Measurements from ENCODE around the gene XYLT1. TPM values are rescaled to one million over a fixed set of nuclear protein-coding genes. Genes with fewer than 3 reads are reported as not detected.
"Not testable (repeated sequence)": the region's sequence is repeated elsewhere in the genome, so short reads cannot be mapped to it uniquely, and the experiment has no call there.

XYLT1 gene
- total RNA-seq, 3 donors from 2014 or later, result 1.9 to 3.1 (median 2.3) TPM

- Mint-ChIP-seq H3K27me3 (ENCODE audit: low read depth) (no peaks in the 10 kb centered on the region), H3K36me3 (ENCODE audit: insufficient read depth) (peaks cover 5% of the 10 kb centered on the region), H3K4me1 (ENCODE audit: low read depth) (peaks cover 47% of the 10 kb centered on the region), H3K4me3 (no peak overlapping the region), H3K9me3 (no peaks in the 10 kb centered on the region)
- ATAC-seq (no peak), DNase-seq (no peak)
Observed at GRCh38 chr16:17306745-17307144, 164.0 kb downstream of the XYLT1 start.

- not testable (repeated sequence) for H3K27me3 Mint-ChIP-seq (ENCODE audit: low read depth); DNase-seq; H3K9me3 Mint-ChIP-seq; H3K36me3 Mint-ChIP-seq (ENCODE audit: insufficient read depth); ATAC-seq; H3K4me3 Mint-ChIP-seq
- H3K4me1 Mint-ChIP-seq (ENCODE audit: low read depth), result peaks cover 46% of the 10 kb centered on the region
Observed at GRCh38 chr16:17306211-17306610, 164.5 kb downstream of the XYLT1 start.

GRCh38 chr16:17305694-17306093 lies 165.1 kb downstream of the XYLT1 start:
- H3K9me3 Mint-ChIP-seq, result no peaks in the 10 kb centered on the region
- peaks cover 2% of the 10 kb centered on the region for H3K36me3 Mint-ChIP-seq (ENCODE audit: insufficient read depth)

DNA sequence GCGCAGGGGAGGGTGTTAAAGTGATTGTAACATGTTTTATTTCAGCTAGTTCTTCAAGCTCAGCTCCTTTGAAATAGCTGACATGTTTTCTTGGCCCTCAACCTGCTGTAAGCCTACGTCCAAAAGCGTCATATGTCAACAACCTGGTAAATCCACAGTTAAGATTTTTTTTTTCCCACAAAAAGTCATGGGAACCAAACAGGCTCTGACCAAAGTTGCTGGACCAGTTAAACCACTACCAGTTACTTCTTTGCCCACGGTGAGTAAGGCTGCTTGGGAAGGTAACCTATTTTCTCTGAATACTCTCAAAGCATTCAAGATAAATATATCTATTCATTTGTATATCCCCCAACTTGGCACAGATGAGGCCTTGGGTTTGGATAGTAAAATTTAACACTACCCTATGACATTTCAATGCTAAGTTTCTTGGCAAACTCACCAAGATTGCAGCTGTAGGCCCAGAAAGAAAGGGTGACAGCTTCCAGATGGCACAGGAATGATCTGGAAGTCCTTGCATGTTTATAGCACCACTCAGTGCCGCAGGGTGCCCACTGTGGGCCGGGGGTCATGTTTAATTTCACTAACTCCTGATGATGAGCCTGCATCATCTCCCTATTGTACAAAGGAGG lies 166.2 kb downstream of the XYLT1 start:
- DNase-seq (no peak), ATAC-seq (no peak)
- Mint-ChIP-seq H3K4me3 (no peak overlapping the region), H3K9me3 (no peaks in the 10 kb centered on the region), H3K4me1 (ENCODE audit: low read depth) (peaks cover 43% of the 10 kb centered on the region), H3K36me3 (ENCODE audit: insufficient read depth) (peaks cover 2% of the 10 kb centered on the region), H3K27me3 (ENCODE audit: low read depth) (no peaks in the 10 kb centered on the region)

More at GRCh38 chr16:17305694-17306093, 165.1 kb downstream of the XYLT1 start:
- no peaks in the 10 kb centered on the region for H3K27me3 Mint-ChIP-seq (ENCODE audit: low read depth)
- H3K4me3 Mint-ChIP-seq, result peak overlapping the region; percentile 25
- H3K4me1 Mint-ChIP-seq (ENCODE audit: low read depth), result peaks cover 46% of the 10 kb centered on the region
- ATAC-seq (peak; percentile 79 to 92), DNase-seq (peak; percentile 10)

- Mint-ChIP-seq H3K4me3 (no peak overlapping the region), H3K27me3 (ENCODE audit: low read depth) (no peaks in the 10 kb centered on the region), H3K36me3 (ENCODE audit: insufficient read depth) (peaks cover under 1% of the 10 kb centered on the region), H3K9me3 (no peaks in the 10 kb centered on the region), H3K4me1 (ENCODE audit: low read depth) (peaks cover 41% of the 10 kb centered on the region)
- DNase-seq (no peak), ATAC-seq (no peak)
Observed at GRCh38 chr16:17304106-17304490, 166.7 kb downstream of the XYLT1 start.

GRCh38 chr16:17303101-17303500 lies 167.7 kb downstream of the XYLT1 start:
- ATAC-seq (no peak), DNase-seq (no peak)
- Mint-ChIP-seq H3K4me3 (no peak overlapping the region), H3K27me3 (ENCODE audit: low read depth) (no peaks in the 10 kb centered on the region), H3K36me3 (ENCODE audit: insufficient read depth) (no peaks in the 10 kb centered on the region), H3K4me1 (ENCODE audit: low read depth) (peaks cover 40% of the 10 kb centered on the region), H3K9me3 (no peaks in the 10 kb centered on the region)

- H3K9me3 Mint-ChIP-seq, result no peaks in the 10 kb centered on the region
- no peak for DNase-seq
- peaks cover 40% of the 10 kb centered on the region for H3K4me1 Mint-ChIP-seq (ENCODE audit: low read depth)
- no peaks in the 10 kb centered on the region for H3K36me3 Mint-ChIP-seq (ENCODE audit: insufficient read depth)
- no peak overlapping the region for H3K4me3 Mint-ChIP-seq
- ATAC-seq, result no peak
- H3K27me3 Mint-ChIP-seq (ENCODE audit: low read depth), result no peaks in the 10 kb centered on the region
Observed at GRCh38 chr16:17302620-17303019, 168.1 kb downstream of the XYLT1 start.

- H3K4me3 Mint-ChIP-seq, result no peak overlapping the region
- no peak for DNase-seq
- H3K36me3 Mint-ChIP-seq (ENCODE audit: insufficient read depth), result no peaks in the 10 kb centered on the region
- no peaks in the 10 kb centered on the region for H3K27me3 Mint-ChIP-seq (ENCODE audit: low read depth)
- no peak for ATAC-seq
- no peaks in the 10 kb centered on the region for H3K9me3 Mint-ChIP-seq
- H3K4me1 Mint-ChIP-seq (ENCODE audit: low read depth), result peaks cover 38% of the 10 kb centered on the region
Observed at GRCh38 chr16:17302214-17302613, 168.5 kb downstream of the XYLT1 start.

DNA sequence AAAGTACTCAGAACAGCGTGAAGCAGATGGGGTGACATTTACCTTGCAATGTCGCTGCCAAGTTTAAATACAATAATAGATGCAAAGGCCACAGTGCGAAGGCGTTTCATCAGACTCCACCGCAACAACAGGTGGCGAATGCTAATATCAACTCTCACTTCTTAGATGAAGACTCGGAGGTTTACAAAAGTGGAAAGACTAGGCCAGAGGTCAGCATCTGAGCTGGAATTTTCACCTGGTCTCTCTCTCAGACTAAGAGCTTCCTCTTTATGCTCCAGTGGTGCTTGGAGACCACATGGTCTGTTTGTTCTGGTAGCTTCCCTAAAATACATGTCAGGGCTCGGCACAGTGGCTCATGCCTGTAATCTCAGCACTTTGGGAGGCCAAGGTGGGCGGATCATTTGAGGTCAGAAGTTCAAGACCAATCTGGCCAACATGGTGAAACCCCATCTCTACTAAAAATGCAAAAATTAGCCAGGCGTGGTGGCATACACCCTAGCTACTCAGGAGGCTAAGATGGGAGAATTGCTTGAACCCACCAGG lies 169.1 kb downstream of the XYLT1 start:
- no peak overlapping the region for H3K4me3 Mint-ChIP-seq
- no peaks in the 10 kb centered on the region for H3K9me3 Mint-ChIP-seq
- ATAC-seq, result no peak
- no peak for DNase-seq
- peaks cover 36% of the 10 kb centered on the region for H3K4me1 Mint-ChIP-seq (ENCODE audit: low read depth)
- no peaks in the 10 kb centered on the region for H3K36me3 Mint-ChIP-seq (ENCODE audit: insufficient read depth)
- no peaks in the 10 kb centered on the region for H3K27me3 Mint-ChIP-seq (ENCODE audit: low read depth)

DNA sequence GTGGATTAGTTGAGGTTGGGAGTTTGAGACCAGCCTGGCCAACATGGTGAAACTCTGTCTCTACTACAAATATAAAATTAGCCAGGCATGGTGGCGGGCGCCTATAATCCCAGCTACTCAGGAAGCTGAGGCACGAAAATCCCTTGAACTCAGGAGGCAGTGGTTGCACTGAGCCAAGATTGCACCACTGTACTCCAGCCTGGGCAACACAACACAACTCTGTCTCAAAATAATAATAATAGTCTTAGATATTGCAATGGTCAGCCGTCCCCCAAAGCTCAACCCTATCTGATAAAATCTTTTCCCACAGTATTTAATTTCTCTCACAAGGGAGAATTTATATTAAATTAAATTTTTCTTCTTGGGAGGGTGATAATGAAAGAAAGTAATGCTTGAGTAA lies 169.6 kb downstream of the XYLT1 start:
- H3K9me3 Mint-ChIP-seq, result no peaks in the 10 kb centered on the region
- no peak overlapping the region for H3K4me3 Mint-ChIP-seq
- peaks cover 37% of the 10 kb centered on the region for H3K4me1 Mint-ChIP-seq (ENCODE audit: low read depth)
- no peaks in the 10 kb centered on the region for H3K27me3 Mint-ChIP-seq (ENCODE audit: low read depth)
- DNase-seq (no peak), ATAC-seq (no peak)
- H3K36me3 Mint-ChIP-seq (ENCODE audit: insufficient read depth), result no peaks in the 10 kb centered on the region

DNA sequence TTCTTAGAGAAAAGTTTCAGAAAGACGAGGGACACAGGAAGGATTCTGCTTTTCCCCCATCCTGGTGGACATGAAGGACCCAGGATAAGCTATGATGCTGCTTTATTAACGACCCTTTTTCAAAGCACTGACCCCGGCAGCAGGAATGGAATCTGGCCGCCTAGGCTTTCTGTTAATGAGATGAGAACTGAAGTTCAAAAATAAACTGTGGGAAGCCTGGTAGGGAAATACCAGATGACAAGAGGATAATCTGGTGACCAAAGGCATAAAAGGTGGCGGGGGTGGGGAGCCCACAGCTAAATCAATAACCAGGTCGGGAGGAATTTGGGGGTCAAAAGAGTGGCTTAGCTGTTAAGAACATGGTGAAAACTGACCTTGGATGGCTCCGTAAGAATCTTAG lies 171.0 kb downstream of the XYLT1 start:
- Mint-ChIP-seq H3K27me3 (ENCODE audit: low read depth) (no peaks in the 10 kb centered on the region), H3K4me3 (no peak overlapping the region), H3K4me1 (ENCODE audit: low read depth) (peaks cover 31% of the 10 kb centered on the region), H3K9me3 (no peaks in the 10 kb centered on the region), H3K36me3 (ENCODE audit: insufficient read depth) (peaks cover 4% of the 10 kb centered on the region)
- ATAC-seq (no peak), DNase-seq (no peak)

DNA sequence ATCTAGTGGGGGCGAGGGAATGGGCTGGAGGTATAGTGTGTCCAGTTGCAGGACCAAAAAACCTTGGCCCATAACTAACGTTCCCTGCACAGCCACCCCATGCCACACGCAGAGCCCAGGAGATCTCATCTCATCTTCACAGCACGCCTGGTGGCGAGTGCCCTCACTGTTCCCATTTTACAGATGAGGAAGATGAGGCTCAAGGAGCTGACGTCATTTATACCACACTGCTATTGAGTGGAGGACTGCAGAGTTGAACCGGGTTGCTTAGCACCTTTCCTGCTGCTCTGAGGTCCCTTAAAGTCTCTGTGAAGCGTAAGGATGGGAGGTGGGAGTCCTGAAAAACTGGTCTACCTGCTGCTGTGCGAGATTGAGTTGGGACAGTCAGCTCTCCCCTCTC lies 172.5 kb downstream of the XYLT1 start:
- ATAC-seq (no peak), DNase-seq (no peak)
- Mint-ChIP-seq H3K4me1 (ENCODE audit: low read depth) (peaks cover 26% of the 10 kb centered on the region), H3K4me3 (no peak overlapping the region), H3K36me3 (ENCODE audit: insufficient read depth) (peaks cover 4% of the 10 kb centered on the region), H3K27me3 (ENCODE audit: low read depth) (no peaks in the 10 kb centered on the region), H3K9me3 (no peaks in the 10 kb centered on the region)

DNA sequence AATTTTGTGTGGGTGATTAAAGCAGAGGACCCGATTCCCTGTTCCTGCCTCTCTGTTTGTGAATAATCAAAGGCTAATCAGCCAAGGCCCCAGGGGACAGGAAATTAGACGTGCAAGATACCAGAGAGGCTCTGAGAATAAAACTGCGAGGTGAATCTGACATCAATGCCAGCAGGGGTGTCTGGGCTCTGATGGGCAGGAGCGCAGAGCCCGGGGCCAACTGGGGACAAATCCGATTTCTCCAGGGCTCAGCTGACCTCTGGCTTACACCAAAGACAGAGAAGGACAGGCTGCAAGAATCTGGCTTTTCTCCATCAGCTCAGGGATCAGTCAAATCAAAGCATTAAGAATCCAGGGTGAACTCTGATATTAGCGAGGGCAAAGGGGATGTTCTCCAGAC lies 174.3 kb downstream of the XYLT1 start:
- DNase-seq, result no peak
- Mint-ChIP-seq H3K36me3 (ENCODE audit: insufficient read depth) (peaks cover 8% of the 10 kb centered on the region), H3K9me3 (no peaks in the 10 kb centered on the region), H3K27me3 (ENCODE audit: low read depth) (no peaks in the 10 kb centered on the region), H3K4me3 (no peak overlapping the region), H3K4me1 (ENCODE audit: low read depth) (peaks cover 12% of the 10 kb centered on the region)
- ATAC-seq, result no peak

GRCh38 chr16:17295948-17296347 lies 174.8 kb downstream of the XYLT1 start:
- no peaks in the 10 kb centered on the region for H3K27me3 Mint-ChIP-seq (ENCODE audit: low read depth)
- no peak for DNase-seq
- ATAC-seq, result no peak
- peaks cover 8% of the 10 kb centered on the region for H3K36me3 Mint-ChIP-seq (ENCODE audit: insufficient read depth)
- H3K4me3 Mint-ChIP-seq, result no peak overlapping the region
- H3K9me3 Mint-ChIP-seq, result no peaks in the 10 kb centered on the region
- peaks cover 12% of the 10 kb centered on the region for H3K4me1 Mint-ChIP-seq (ENCODE audit: low read depth)

GRCh38 chr16:17294856-17295255 lies 175.9 kb downstream of the XYLT1 start:
- no peaks in the 10 kb centered on the region for H3K27me3 Mint-ChIP-seq (ENCODE audit: low read depth)
- DNase-seq (no peak), ATAC-seq (no peak)
- no peak overlapping the region for H3K4me3 Mint-ChIP-seq
- peaks cover 8% of the 10 kb centered on the region for H3K36me3 Mint-ChIP-seq (ENCODE audit: insufficient read depth)
- peaks cover 12% of the 10 kb centered on the region for H3K4me1 Mint-ChIP-seq (ENCODE audit: low read depth)
- no peaks in the 10 kb centered on the region for H3K9me3 Mint-ChIP-seq

Data from activated T-cell treated with anti-CD3 and anti-CD28 coated beads, Interleukin-2, amount 50 U/mL, for 4 hours (primary cell).